Ovary (tissue), 9 donors: ENCODE measurements around the gene RIPOR3. TPM values are rescaled to one million over a fixed set of nuclear protein-coding genes. Genes with fewer than 3 reads are reported as not detected.
A peak's percentile ranks its signal among the peaks of the same experiment; 100 is the strongest.

Experiments
- DNase-seq, 5 donors: peaks; one replicate each; pipeline ENCODE4 v3.0.0-alpha.2; 2019 to 2020
- H3K27ac ChIP-seq, 2 donors: fragments of 200-600 bp; one replicate each; pipeline versions ENCODE4 v1.5.1 to v1.8.0; 2019 to 2022
- H3K27me3 ChIP-seq: fragments of 200-600 bp; one replicate; pipeline ENCODE4 v1.8.0; 2022
- H3K36me3 ChIP-seq: fragments of 200-600 bp; sonication (generic); one replicate; pipeline ENCODE4 v1.5.1; 2019
- H3K4me1 ChIP-seq: one replicate; pipeline ENCODE4 v1.8.1; 2013; ENCODE audit warnings: mild to moderate bottlenecking, moderate library complexity; ENCODE audit not compliant: insufficient read depth
- H3K4me3 ChIP-seq: fragments of 200-600 bp; sonication (generic); one replicate; pipeline ENCODE4 v1.5.1; 2017
- H3K9me3 ChIP-seq, 2 donors: fragments of 200-600 bp in 1 of 2; sonication (generic) in 1 of 2; one replicate each; pipeline versions ENCODE4 v1.5.1 to v1.8.1; 2013 to 2019; ENCODE audit warnings: mild to moderate bottlenecking in 1 of 2, moderate library complexity in 1 of 2
- CTCF ChIP-seq, 3 donors: fragments of 450-650 bp in 2 of 3; fragments of 200-600 bp in 1 of 3; IDR thresholded peaks; one replicate each; pipeline versions ENCODE4 v1.5.1 to v1.8.0; 2016 to 2022; ENCODE audit warnings: antibody characterized with exemption in 3 of 3, mild to moderate bottlenecking in 1 of 3
- EP300 ChIP-seq: sonication (generic); formaldehyde crosslinking; IDR thresholded peaks from one replicate; pipeline ENCODE4 v1.6.1; 2017; ENCODE audit warnings: antibody characterized with exemption
- POLR2A ChIP-seq: fragments of 450-650 bp; IDR thresholded peaks from one replicate; pipeline ENCODE4 v1.6.1; 2017; ENCODE audit warnings: antibody characterized with exemption, mild to moderate bottlenecking, moderate library complexity
- WGBS, 3 donors: extraction: QIAGEN DNeasy Blood & Tissue Kit in 1 of 3; methylation state at CpG; one replicate each; pipeline versions ENCODE4 v1.1.5 to v1.1.7; 2013 to 2017; 5-methylcytosine and 5-hydroxymethylcytosine counted together
- intact Hi-C, 4 donors: fragments of 100-400 bp; cut with DNase I; formaldehyde crosslinking; loops; one replicate each; pipeline versions ENCODE4 v1.11.0 to v1.15.1; 2022 to 2023
- polyA plus RNA-seq, 2 donors: library from polyadenylated mRNA; stranded (reverse); fragments of 200-250 nt in 1 of 2; fragments of 350-450 nt in 1 of 2; fragmentation: Illumina TruSeq in 1 of 2; extraction: RNeasy Lipid Tissue Mini Kit (QIAGEN cat#74804) in 1 of 2; gene quantifications; one replicate each; pipeline ENCODE4 v1.2.3, GENCODE V29; 2013 to 2014
- total RNA-seq, 7 donors: library from RNA; depleted of rRNA in 2 of 7; stranded (reverse); fragments of >200 nt in 2 of 7; fragmentation: NEBNext Ultra II Directional in 3 of 7; extraction: Animal tissue kit (Norgen Biotek cat#: 25700) in 3 of 7; gene quantifications; one replicate each; pipeline versions ENCODE4 v1.1.0 to v1.2.4, GENCODE V29; 2016 to 2023
- donor health status: DM: no; HTN: no; CAD: no; lungs with moderate emphysema.
- donor health status: DM: no; HTN: no; CAD: no.
- donor health status: Bipolar disorder and iron deficiency.
- donor health status: DM: yes; HTN: yes; CAD: no.
- donor health status: DM: no; HTN: no; CAD: no.
- donor health status: DM: yes; HTN: yes; CAD: no.

The RIPOR3 gene
- total and polyA plus RNA-seq, 9 donors, result 1.3 to 22.7 (median 8.0) TPM

- H3K36me3 ChIP-seq, result no peaks in the 10 kb centered on the region
- H3K27ac ChIP-seq, result peak overlapping the region in 1 of 2 donors; percentile 44
- H3K9me3 ChIP-seq, result no peaks in the 10 kb centered on the region
- peaks cover 5% of the 10 kb centered on the region for H3K4me1 ChIP-seq
- TF ChIP-seq EP300 (no peak), CTCF (IDR thresholded peaks at IDR 0.05) (no peak), POLR2A (no peak)
- no peak for DNase-seq
- intact Hi-C loops, result loop anchor here in 2 of 4 donors (10.0 kb wide), 2 partner anchors 48 to 1322 kb away; no protein-coding TSS in a partner anchor
- H3K27me3 ChIP-seq, result no peaks in the 10 kb centered on the region
- H3K4me3 ChIP-seq, result no peak overlapping the region
- WGBS, 3 donors, result 60 to 61% (median 60%) methylated on average over 9 of the region's 9 CpGs
Observed at GRCh38 chr20:50666709-50667298, 24.5 kb downstream of the RIPOR3 start.

- peaks cover 20% of the 10 kb centered on the region for H3K4me1 ChIP-seq
- H3K27me3 ChIP-seq, result no peaks in the 10 kb centered on the region
- H3K27ac ChIP-seq, result no peak overlapping the region
- no peak for TF ChIP-seq CTCF (IDR thresholded peaks at IDR 0.05)
- TF ChIP-seq EP300, result no peak
- TF ChIP-seq POLR2A, result no peak
- 71 to 88% (median 83%) methylated on average over 11 of the region's 11 CpGs for WGBS, 3 donors
- H3K36me3 ChIP-seq, result no peaks in the 10 kb centered on the region
- intact Hi-C loops, result loop anchor here in 2 of 4 donors (10.0 kb wide), 2 partner anchors 51 to 1319 kb away; no protein-coding TSS in a partner anchor
- no peaks in the 10 kb centered on the region for H3K9me3 ChIP-seq
- DNase-seq, result no peak
- no peak overlapping the region for H3K4me3 ChIP-seq
Observed at GRCh38 chr20:50664254-50664653, 27.1 kb downstream of the RIPOR3 start.

- DNase-seq, result no peak
- H3K4me1 ChIP-seq, result peaks cover 24% of the 10 kb centered on the region
- no peaks in the 10 kb centered on the region for H3K9me3 ChIP-seq
- no peaks in the 10 kb centered on the region for H3K36me3 ChIP-seq
- 77 to 90% (median 87%) methylated on average over 10 of the region's 10 CpGs for WGBS, 3 donors
- no peak overlapping the region for H3K27ac ChIP-seq
- H3K4me3 ChIP-seq, result no peak overlapping the region
- H3K27me3 ChIP-seq, result no peaks in the 10 kb centered on the region
- intact Hi-C loops, result loop anchor here in 2 of 4 donors (10.0 kb wide), 2 partner anchors 52 to 1318 kb away; no protein-coding TSS in a partner anchor
- TF ChIP-seq CTCF (IDR thresholded peaks at IDR 0.05) (no peak), POLR2A (no peak), EP300 (no peak)
Observed at GRCh38 chr20:50663095-50663821, 28.1 kb downstream of the RIPOR3 start.

- 60 to 62% (median 61%) methylated on average over 6 of the region's 6 CpGs for WGBS, 3 donors
- Histone ChIP-seq H3K27ac (peak overlapping the region; percentile 55), H3K4me1 (peaks cover 25% of the 10 kb centered on the region), H3K36me3 (no peaks in the 10 kb centered on the region), H3K4me3 (no peak overlapping the region), H3K9me3 (no peaks in the 10 kb centered on the region), H3K27me3 (no peaks in the 10 kb centered on the region)
- peak in 3 of 5 donors; percentile 68 to 79 (median 70) for DNase-seq
- intact Hi-C loops, result loop anchor here in 2 of 4 donors (10.0 kb wide), 2 partner anchors 55 to 1315 kb away; no protein-coding TSS in a partner anchor
- TF ChIP-seq CTCF (IDR thresholded peaks at IDR 0.05) (no peak), POLR2A (no peak), EP300 (no peak)
Observed at GRCh38 chr20:50659975-50660670, 31.2 kb downstream of the RIPOR3 start.
